ENCODE results near the gene LTBP4.

- TF ChIP-seq CTCF (IDR thresholded peaks at IDR 0.05; ENCODE audit: low read depth, low read length, poor library complexity, severe bottlenecking) (no peak), EZH2phosphoT487 (IDR thresholded peaks at IDR 0.05; ENCODE audit: borderline replicate concordance, low read length) (no peak)
Observed at GRCh38 chr19:40616178-40616577, 15.0 kb downstream of the LTBP4 start.
